Neural progenitor cell (in vitro differentiated cells): ENCODE results near the gene LEO1.

Source experiments
- CTCF ChIP-seq: fragments of 200-600 bp; sonication (generic); IDR thresholded peaks from 2 replicates; pipeline ENCODE4 v1.5.1; 2017; ENCODE audit warnings: antibody characterized with exemption, mild to moderate bottlenecking
- EZH2phosphoT487 ChIP-seq: fragments of 200-600 bp; sonication (generic); IDR thresholded peaks from 2 replicates; pipeline ENCODE4 v1.6.1; 2017; ENCODE audit warnings: antibody characterized with exemption

- TF ChIP-seq CTCF (no peak), EZH2phosphoT487 (no peak)
These were observed 39.9 kb downstream of the LEO1 start for GRCh38 chr15:51931638-51932037.
